HG02852 (cell line): ENCODE measurements around the gene CCR5.
"Not testable (repeated sequence)": the region's sequence is repeated elsewhere in the genome, so short reads cannot be mapped to it uniquely, and the experiment has no call there.

Experiments used
- ATAC-seq: cut with Tn5 transposase; IDR thresholded peaks from one replicate; pipeline ENCODE4 v1.9.1; 2021; ENCODE audit warnings: mild to moderate bottlenecking, moderate library complexity; ENCODE audit not compliant: unreplicated experiment

Gene CCR5

DNA sequence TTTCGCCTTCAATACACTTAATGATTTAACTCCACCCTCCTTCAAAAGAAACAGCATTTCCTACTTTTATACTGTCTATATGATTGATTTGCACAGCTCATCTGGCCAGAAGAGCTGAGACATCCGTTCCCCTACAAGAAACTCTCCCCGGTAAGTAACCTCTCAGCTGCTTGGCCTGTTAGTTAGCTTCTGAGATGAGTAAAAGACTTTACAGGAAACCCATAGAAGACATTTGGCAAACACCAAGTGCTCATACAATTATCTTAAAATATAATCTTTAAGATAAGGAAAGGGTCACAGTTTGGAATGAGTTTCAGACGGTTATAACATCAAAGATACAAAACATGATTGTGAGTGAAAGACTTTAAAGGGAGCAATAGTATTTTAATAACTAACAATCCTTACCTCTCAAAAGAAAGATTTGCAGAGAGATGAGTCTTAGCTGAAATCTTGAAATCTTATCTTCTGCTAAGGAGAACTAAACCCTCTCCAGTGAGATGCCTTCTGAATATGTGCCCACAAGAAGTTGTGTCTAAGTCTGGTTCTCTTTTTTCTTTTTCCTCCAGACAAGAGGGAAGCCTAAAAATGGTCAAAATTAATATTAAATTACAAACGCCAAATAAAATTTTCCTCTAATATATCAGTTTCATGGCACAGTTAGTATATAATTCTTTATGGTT lies at the start of gene CCR5:
Gene CCR5 (plus strand): TSS at position 108 of the 680 bp plus-strand sequence. CDS start 1,957 bp downstream, outside the sequence.
- no peak for ATAC-seq

GRCh38 chr3:46321461-46322104 lies 49.2 kb upstream of the CCR5 start:
- ATAC-seq: peak; percentile 51

GRCh38 chr3:46324036-46324435 lies 46.7 kb upstream of the CCR5 start:
- no peak for ATAC-seq

DNA sequence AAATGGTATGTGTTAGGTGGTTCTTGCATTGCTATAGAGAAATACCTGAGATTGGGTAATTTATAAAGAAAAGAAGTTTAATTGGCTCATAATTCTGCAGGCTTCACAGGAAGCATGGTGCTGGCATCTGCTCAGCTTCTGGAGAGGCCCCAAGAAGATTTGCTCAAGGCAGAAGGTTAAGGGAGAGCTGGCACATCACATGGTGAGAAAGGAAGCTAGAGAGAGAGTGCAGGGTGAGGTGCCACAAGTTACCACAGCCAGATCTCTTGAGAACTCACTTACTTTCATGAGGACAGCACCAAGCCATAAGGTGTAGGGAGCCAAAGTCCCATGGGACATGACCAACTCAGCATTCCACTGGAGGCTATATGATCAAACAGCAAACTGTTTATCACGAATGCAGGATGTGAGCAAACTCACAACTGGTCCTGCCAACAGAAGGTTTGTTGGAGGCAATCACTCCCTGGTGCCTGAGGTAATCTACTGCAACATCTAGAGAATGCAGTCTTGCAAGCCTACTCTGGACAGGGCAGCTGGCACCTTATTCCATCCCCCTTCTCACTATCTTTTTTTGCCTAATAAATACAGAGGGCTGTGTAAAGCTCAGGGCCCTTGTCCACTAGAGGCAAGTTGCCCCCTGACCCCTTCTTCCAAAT lies 45.0 kb upstream of the CCR5 start:
- no peak for ATAC-seq

DNA sequence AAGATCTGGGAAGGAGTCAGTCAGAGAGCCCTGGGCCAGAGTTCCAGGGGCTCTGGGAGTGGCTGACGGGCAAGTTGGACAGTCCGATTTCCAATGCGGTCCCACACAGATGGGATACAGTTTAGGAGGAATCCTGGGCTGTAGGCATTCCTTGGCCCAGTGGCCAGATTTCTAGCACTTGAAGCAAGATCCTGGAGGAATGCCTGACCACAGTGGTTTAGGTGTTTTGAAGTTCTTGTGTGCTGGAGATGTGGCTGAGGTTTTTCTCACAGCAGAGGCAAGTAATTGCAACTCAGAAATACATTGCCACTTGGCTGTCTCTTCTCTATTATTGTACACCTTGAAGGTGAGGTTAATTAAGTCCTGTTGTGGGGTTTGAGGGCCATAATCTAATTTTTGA lies 40.1 kb upstream of the CCR5 start:
- ATAC-seq: not testable (repeated sequence)

- ATAC-seq: no peak
These were observed 35.8 kb upstream of the CCR5 start for GRCh38 chr3:46334741-46335478.

- ATAC-seq: no peak
These were observed 35.2 kb upstream of the CCR5 start for GRCh38 chr3:46335541-46335940.

DNA sequence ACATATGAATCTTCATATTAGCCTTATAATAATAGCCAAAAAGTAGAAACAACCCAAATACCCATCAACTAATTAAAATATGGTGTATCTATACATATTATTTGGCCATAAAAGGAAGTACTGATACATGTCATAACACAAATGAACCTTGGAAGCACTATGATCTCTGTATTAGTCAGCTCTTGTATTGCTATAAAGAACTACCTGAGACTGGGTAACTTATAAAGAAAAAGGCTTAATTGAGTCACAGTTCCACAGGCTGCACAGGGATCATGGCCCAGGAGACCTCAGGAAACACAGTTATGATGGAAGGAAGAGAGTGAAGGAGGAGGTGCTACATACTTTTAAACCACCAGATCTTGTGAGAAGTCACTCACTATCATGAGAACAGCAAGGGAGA lies 32.8 kb upstream of the CCR5 start:
- no peak for ATAC-seq

DNA sequence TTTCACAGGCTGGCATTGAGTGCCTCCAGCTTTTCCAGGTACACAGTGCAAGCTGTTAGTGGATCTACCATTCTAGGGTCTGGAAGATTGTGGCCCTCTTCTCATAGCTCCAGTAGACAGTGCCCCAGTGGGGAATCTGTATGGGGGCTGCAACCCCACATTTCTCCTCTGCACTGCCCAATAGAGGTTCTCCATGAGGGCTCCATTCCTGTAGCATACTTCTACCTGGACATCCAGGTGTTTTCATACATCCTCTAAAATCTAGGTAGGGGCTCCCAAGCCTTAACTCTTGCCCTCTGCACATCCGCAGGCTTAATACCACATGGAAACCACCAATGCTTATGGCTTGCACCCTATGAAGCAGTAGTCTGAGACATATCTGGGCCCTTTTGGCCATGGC lies 31.9 kb upstream of the CCR5 start:
- ATAC-seq: no peak

- ATAC-seq: no peak
These were observed 26.3 kb upstream of the CCR5 start for GRCh38 chr3:46344476-46344875.

GRCh38 chr3:46348823-46349482 lies 21.8 kb upstream of the CCR5 start:
- no peak for ATAC-seq

DNA sequence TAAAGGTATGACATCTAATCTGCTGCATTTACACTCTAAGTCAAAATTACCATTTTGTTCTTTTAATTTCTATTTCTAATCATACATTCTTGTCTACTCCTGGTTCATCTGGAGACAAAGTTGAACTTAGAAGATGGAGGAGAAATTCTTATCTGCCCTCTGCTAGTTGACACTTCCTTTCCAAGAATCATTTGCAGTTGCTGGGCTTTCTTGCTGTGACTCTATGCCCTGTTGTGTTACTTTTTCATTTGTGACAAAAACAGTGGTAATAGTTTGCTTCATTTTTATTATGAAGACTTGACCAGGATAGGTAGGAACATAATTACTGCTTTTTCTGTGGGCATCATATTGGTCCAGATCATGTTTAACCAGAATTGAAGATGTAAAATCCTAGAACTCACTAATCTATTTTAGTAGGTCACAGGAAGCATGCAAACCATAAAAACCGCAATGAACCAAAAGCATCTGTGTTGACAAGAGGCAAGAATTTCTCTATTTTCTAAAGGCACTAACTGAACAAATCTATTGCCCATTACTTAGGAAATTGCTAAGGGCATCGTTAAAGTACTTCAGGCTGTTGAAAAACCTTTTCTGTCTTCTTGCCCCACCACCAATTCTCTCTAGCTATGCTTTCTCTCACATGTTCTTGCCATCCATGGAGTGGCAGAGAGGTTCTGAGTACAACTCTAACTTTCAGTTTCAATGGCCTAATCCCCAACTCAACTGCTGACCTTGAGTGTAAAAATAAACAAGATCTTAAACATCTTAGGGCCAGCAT lies 21.1 kb upstream of the CCR5 start:
- ATAC-seq: peak; percentile 61

DNA sequence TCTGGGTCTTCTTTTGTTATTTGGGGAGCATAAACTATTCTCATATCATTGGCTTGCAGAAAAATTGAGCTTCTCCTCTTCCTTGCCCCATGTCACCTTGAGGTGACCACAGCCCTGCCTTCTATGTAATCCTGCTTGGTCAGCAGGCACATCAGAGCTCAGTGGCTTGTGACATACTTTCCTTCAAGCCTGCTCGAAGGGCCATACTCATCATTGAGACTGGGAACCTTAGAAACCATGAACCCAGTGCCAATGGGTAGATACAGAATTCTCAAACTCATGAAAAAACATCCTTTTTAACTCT lies 20.5 kb upstream of the CCR5 start:
- ATAC-seq: peak; percentile 15

GRCh38 chr3:46351646-46352045 lies 19.1 kb upstream of the CCR5 start:
- no peak for ATAC-seq

DNA sequence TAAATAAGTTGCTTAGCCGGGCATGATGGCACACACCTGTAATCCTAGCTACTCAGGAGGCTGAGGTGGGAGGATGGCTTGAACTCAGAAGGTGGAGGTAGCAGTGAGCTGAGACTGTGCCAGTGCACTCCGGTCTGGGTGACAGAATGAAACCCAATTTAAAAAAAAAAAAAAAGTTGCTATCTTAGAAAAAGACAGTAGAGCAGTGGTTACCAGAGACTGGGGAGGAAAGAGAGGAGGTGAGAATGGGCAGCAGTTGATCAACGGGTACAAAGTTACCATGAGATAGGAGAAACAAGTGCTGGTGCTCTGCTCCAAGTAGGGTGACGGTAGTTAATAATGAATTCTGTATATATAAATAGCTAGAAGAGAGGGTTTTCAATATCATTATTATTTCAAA lies 17.7 kb upstream of the CCR5 start:
- no peak for ATAC-seq

DNA sequence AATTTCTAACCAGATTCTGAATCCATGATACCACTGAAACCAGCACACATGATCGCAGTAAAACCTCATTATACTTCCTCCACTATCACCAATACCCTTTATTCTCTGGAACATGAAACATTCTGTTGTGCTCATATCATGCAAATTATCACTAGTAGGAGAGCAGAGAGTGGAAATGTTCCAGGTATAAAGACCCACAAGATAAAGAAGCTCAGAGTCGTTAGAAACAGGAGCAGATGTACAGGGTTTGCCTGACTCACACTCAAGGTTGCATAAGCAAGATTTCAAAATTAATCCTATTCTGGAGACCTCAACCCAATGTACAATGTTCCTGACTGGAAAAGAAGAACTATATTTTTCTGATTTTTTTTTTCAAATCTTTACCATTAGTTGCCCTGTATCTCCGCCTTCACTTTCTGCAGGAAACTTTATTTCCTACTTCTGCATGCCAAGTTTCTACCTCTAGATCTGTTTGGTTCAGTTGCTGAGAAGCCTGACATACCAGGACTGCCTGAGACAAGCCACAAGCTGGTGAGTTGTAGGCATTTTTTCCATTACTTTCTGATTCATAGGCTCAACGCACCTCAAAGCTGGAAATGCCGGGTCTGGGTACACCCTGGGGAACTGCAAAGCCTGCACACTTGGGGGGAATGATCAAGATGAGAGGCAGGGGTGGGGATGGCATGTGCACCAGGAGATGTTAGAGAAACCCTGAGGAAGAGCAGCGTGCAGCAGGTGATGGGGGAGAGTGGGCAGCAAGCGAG lies 16.9 kb upstream of the CCR5 start, which contains the start of gene CCR2:
Gene CCR2 (plus strand): TSS at position 465 of the 764 bp plus-strand sequence. CDS start 3,417 bp downstream, outside the sequence.
- no peak for ATAC-seq

GRCh38 chr3:46354478-46354877 lies 16.3 kb upstream of the CCR5 start:
- no peak for ATAC-seq

- ATAC-seq: no peak
These were observed 15.8 kb upstream of the CCR5 start for GRCh38 chr3:46354984-46355383.

GRCh38 chr3:46356276-46356675 lies 14.5 kb upstream of the CCR5 start:
- ATAC-seq: no peak

- no peak for ATAC-seq
These were observed 13.8 kb upstream of the CCR5 start for GRCh38 chr3:46356909-46357308.
